GM18502 (cell line): ENCODE data around the gene GRIN2A.

ENCODE experiments used
- ATAC-seq: cut with Tn5 transposase; IDR thresholded peaks from one replicate; pipeline ENCODE4 v1.9.1; 2021; ENCODE audit warnings: mild to moderate bottlenecking; ENCODE audit not compliant: unreplicated experiment, poor library complexity

The GRIN2A gene

GRCh38 chr16:10188236-10188635, 6.0 kb upstream of the GRIN2A start:
- no peak for ATAC-seq

- ATAC-seq = no peak
Observed at GRCh38 chr16:10181196-10182162, 749 bp downstream of the GRIN2A start.

- no peak for ATAC-seq
Observed at GRCh38 chr16:10180771-10181163, 1.5 kb downstream of the GRIN2A start.

- ATAC-seq = no peak
Observed at GRCh38 chr16:10180042-10180770, 2.0 kb downstream of the GRIN2A start.

GRCh38 chr16:10178526-10178925, 3.7 kb downstream of the GRIN2A start:
- no peak for ATAC-seq

- ATAC-seq = no peak
Observed at GRCh38 chr16:10178080-10178479, 4.1 kb downstream of the GRIN2A start.

- no peak for ATAC-seq
Observed at GRCh38 chr16:10172848-10173655, 9.2 kb downstream of the GRIN2A start.

GRCh38 chr16:10171221-10171620, 11.0 kb downstream of the GRIN2A start:
- ATAC-seq = no peak

GRCh38 chr16:10169904-10170410, 12.3 kb downstream of the GRIN2A start:
- ATAC-seq = no peak

GRCh38 chr16:10169031-10169430, 13.2 kb downstream of the GRIN2A start:
- ATAC-seq = no peak

- no peak for ATAC-seq
Observed at GRCh38 chr16:10168258-10168657, 14.0 kb downstream of the GRIN2A start.

- ATAC-seq = no peak
Observed at GRCh38 chr16:10165643-10166042, 16.6 kb downstream of the GRIN2A start.

GRCh38 chr16:10162981-10163380, 19.2 kb downstream of the GRIN2A start:
- ATAC-seq = no peak

GRCh38 chr16:10156099-10156498, 26.1 kb downstream of the GRIN2A start:
- ATAC-seq = no peak

- ATAC-seq = no peak
Observed at GRCh38 chr16:10154389-10154788, 27.8 kb downstream of the GRIN2A start.

GRCh38 chr16:10153985-10154384, 28.2 kb downstream of the GRIN2A start:
- no peak for ATAC-seq

GRCh38 chr16:10151718-10152117, 30.5 kb downstream of the GRIN2A start:
- no peak for ATAC-seq

GRCh38 chr16:10150906-10151305, 31.3 kb downstream of the GRIN2A start:
- ATAC-seq = no peak

- no peak for ATAC-seq
Observed at GRCh38 chr16:10145542-10146035, 36.6 kb downstream of the GRIN2A start.

- ATAC-seq = no peak
Observed at GRCh38 chr16:10141671-10142070, 40.6 kb downstream of the GRIN2A start.
